ENCODE measurements around the gene ITPRIP. TPM values are rescaled to one million over a fixed set of nuclear protein-coding genes. Genes with fewer than 3 reads are reported as not detected.

ITPRIP gene
- polyA plus RNA-seq, 1 experiment, result 18.8 TPM

- no peaks in the 10 kb centered on the region for H3K27me3 ChIP-seq (ENCODE audit: control insufficient read depth, insufficient read depth, low read length)
- TF ChIP-seq, protein P1, sequence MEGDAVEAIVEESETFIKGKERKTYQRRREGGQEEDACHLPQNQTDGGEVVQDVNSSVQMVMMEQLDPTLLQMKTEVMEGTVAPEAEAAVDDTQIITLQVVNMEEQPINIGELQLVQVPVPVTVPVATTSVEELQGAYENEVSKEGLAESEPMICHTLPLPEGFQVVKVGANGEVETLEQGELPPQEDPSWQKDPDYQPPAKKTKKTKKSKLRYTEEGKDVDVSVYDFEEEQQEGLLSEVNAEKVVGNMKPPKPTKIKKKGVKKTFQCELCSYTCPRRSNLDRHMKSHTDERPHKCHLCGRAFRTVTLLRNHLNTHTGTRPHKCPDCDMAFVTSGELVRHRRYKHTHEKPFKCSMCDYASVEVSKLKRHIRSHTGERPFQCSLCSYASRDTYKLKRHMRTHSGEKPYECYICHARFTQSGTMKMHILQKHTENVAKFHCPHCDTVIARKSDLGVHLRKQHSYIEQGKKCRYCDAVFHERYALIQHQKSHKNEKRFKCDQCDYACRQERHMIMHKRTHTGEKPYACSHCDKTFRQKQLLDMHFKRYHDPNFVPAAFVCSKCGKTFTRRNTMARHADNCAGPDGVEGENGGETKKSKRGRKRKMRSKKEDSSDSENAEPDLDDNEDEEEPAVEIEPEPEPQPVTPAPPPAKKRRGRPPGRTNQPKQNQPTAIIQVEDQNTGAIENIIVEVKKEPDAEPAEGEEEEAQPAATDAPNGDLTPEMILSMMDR (IDR thresholded peaks at IDR 0.05; ENCODE audit: low read depth, low read length), result 0 out of 2 replicates have a peak, but pooled peaks have one; percentile 1
- H3K27ac ChIP-seq (ENCODE audit: low read depth, low read length), result peak overlapping the region; percentile 73
- no peaks in the 10 kb centered on the region; the same call in 1 of the 2 replicates for H3K9me3 ChIP-seq (ENCODE audit: control insufficient read depth, insufficient read depth, low read length)
- POLR2A ChIA-PET, result interaction anchor here (0.9 to 1.2 kb wide), 3 partner anchors 13 to 21 kb away, joined by 3 to 5 read pairs (median 4); partner anchors contain the start of gene ITPRIP
- DNase-seq (ENCODE audit: low read depth, low spot score), result no peak
- CTCF ChIA-PET, result interaction anchor here (0.9 to 6.0 kb wide), 4 partner anchors 11 to 43 kb away, joined by 3 to 49 read pairs (median 14); no protein-coding TSS in a partner anchor
- H3K4me3 ChIP-seq (ENCODE audit: low read depth, low read length), result no peak overlapping the region
Measured at GRCh38 chr10:104317269-104317710, 21.0 kb downstream of the ITPRIP start.

GRCh38 chr10:104316321-104317099 lies 21.8 kb downstream of the ITPRIP start:
- Histone ChIP-seq H3K27ac (ENCODE audit: low read depth, low read length) (peak overlapping the region; percentile 73), H3K9me3 (ENCODE audit: control insufficient read depth, insufficient read depth, low read length) (no peaks in the 10 kb centered on the region; the same call in 1 of the 2 replicates), H3K27me3 (ENCODE audit: control insufficient read depth, insufficient read depth, low read length) (no peaks in the 10 kb centered on the region), H3K4me3 (ENCODE audit: low read depth, low read length) (no peak overlapping the region)
- DNase-seq (ENCODE audit: low read depth, low spot score), result no peak
- ChIA-PET CTCF (interaction anchor here (1.4 to 6.0 kb wide), 3 partner anchors 10 to 42 kb away, joined by 7 to 49 read pairs (median 22); no protein-coding TSS in a partner anchor), POLR2A (interaction anchor here (0.9 to 1.2 kb wide), 3 partner anchors 13 to 22 kb away, joined by 3 to 5 read pairs (median 4); partner anchors contain the start of gene ITPRIP)
- TF ChIP-seq, protein P1 (IDR thresholded peaks at IDR 0.05; ENCODE audit: low read depth, low read length), result no peak

- no peaks in the 10 kb centered on the region for H3K27me3 ChIP-seq (ENCODE audit: control insufficient read depth, insufficient read depth, low read length)
- ChIA-PET CTCF (interaction anchor here (3.9 to 6.0 kb wide), 2 partner anchors 9 to 23 kb away, joined by 22 to 49 read pairs; no protein-coding TSS in a partner anchor), POLR2A (no interaction called here)
- H3K9me3 ChIP-seq (ENCODE audit: control insufficient read depth, insufficient read depth, low read length), result no peaks in the 10 kb centered on the region; the same call in 1 of the 2 replicates
- TF ChIP-seq, protein P1 (IDR thresholded peaks at IDR 0.05; ENCODE audit: low read depth, low read length), result no peak
- no peak overlapping the region for H3K27ac ChIP-seq (ENCODE audit: low read depth, low read length)
- no peak for DNase-seq (ENCODE audit: low read depth, low spot score)
- H3K4me3 ChIP-seq (ENCODE audit: low read depth, low read length), result no peak overlapping the region
Measured at GRCh38 chr10:104315486-104315921, 22.8 kb downstream of the ITPRIP start.

DNA sequence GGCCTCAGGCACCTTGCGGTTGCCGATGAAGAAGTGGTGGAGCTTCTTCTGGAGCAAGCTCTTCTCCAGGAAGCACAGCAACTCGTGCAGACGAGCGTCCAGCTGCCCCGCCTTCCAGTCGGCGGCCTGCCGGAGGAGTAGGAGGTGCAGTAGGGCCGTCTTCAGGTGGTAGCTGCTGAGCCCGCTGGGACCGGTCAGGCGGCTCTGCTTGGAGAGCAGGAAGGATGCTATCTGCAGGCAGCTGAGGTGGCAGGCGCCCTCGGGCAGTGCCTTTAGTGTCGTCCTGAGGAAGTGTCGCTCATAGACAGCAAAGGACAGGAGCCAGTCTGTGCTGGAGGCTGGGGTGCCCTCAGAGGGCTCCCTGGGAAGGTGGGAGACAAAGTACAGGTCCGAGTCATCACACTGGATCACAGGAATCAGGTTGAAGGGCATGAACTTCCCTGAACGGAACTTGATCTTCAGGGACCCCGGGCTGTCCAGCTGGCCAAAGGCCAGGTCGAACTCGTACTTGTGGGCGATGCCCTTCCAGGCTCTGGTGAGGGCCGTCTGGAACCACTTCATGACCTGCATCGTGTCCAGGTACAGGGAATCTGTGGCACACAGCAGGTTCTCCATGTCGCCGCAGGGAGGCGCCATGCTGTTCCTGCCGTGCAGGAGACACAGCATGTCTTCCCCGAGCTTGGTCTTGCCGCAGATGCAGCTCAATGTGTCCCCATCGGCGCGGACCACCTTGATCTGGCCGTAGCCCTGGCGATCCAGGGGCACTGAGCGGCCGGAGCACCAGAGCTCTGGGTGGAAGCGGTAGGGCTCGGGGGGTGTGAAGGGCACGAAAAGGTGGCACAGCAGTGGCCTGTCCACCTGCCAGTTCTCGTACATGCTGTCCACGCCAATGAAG lies 23.4 kb downstream of the ITPRIP start:
- Histone ChIP-seq H3K4me3 (ENCODE audit: low read depth, low read length) (no peak overlapping the region), H3K27me3 (ENCODE audit: control insufficient read depth, insufficient read depth, low read length) (no peaks in the 10 kb centered on the region), H3K27ac (ENCODE audit: low read depth, low read length) (no peak overlapping the region), H3K9me3 (ENCODE audit: control insufficient read depth, insufficient read depth, low read length) (no peaks in the 10 kb centered on the region; the same call in 1 of the 2 replicates)
- DNase-seq (ENCODE audit: low read depth, low spot score), result no peak
- CTCF ChIA-PET, result interaction anchor here (1.4 to 6.0 kb wide), 5 partner anchors 9 to 36 kb away, joined by 5 to 49 read pairs (median 22); no protein-coding TSS in a partner anchor
- POLR2A ChIA-PET, result no interaction called here
- TF ChIP-seq, protein P1 (IDR thresholded peaks at IDR 0.05; ENCODE audit: low read depth, low read length), result no peak
